HCT116 (cell line): Measurements from ENCODE around the gene CYBB. TPM values are rescaled to one million over a fixed set of nuclear protein-coding genes. Genes with fewer than 3 reads are reported as not detected.

Experiments
- ATAC-seq: fragments of 200-7000 bp; cut with Tn5 transposase; 2 replicates; pipeline ENCODE4 v1.9.1; 2020; ENCODE audit warnings: mild to moderate bottlenecking, moderate library complexity
- BruUV-seq: library from RNA; stranded (reverse); fragments of 400-500 nt; replicated peaks from 2 replicates; lab custom pipeline; 2021; lab: Mats Ljungman, UMichigan
- CTCF ChIA-PET: fragments of 300-600 bp; sonication (Branson Sonifier 250); formaldehyde crosslinking; loops from one replicate; lab custom pipeline; 2021; ENCODE audit warnings: antibody characterized with exemption; lab: Charles Lee
- POLR2A ChIA-PET: fragments of 300-600, 350-600 bp; sonication (Branson Sonifier 250); formaldehyde crosslinking; loops from one replicate; lab custom pipeline; 2021; ENCODE audit warnings: antibody characterized with exemption; lab: Charles Lee
- RAD21 ChIA-PET, 2 experiments: fragments of 300-600 bp; sonication (Branson Sonifier 250); formaldehyde crosslinking; loops; one replicate each; lab custom pipeline; 2023; ENCODE audit warnings: low total read pairs in 2 of 2; ENCODE audit not compliant: uncharacterized antibody in 2 of 2, unreplicated experiment in 2 of 2, low non-redundant PET in 1 of 2; lab: Charles Lee
- DNase-seq: peaks from one replicate; pipeline ENCODE4 v3.0.0-alpha.2; 2010; ENCODE audit warnings: low read depth, low spot score
- H2AFZ ChIP-seq: fragments of 200-600 bp; shearing (Covaris generic), sonication (generic); 2 replicates; pipeline ENCODE4 v1.6.1; 2017; ENCODE audit warnings: low read depth, mixed run types, mixed read lengths, antibody characterized with exemption, low read length; ENCODE audit not compliant: poor library complexity, severe bottlenecking
- H3K27ac ChIP-seq: 2 replicates; pipeline ENCODE4 v1.5.1; 2012; ENCODE audit warnings: low read depth, low read length
- H3K27me3 ChIP-seq: fragments of 200-600 bp; sonication (generic); 2 replicates; pipeline ENCODE4 v1.6.1; 2016; ENCODE audit warnings: mixed run types, low read length, mixed read lengths; ENCODE audit not compliant: insufficient read depth
- H3K36me3 ChIP-seq, 2 experiments: fragments of 200-500 bp in 1 of 2; fragments of 200-600 bp in 1 of 2; sonication (Bioruptor generic) in 1 of 2; sonication (generic) in 1 of 2; 2 replicates each; pipeline versions ENCODE4 v1.5.1 to v1.6.1; 2014 to 2016; ENCODE audit warnings: low read length in 2 of 2, inconsistent platforms in 1 of 2, mixed read lengths in 1 of 2, mixed run types in 1 of 2; ENCODE audit not compliant: insufficient read depth in 2 of 2, control insufficient read depth in 1 of 2
- H3K4me1 ChIP-seq, 2 experiments: fragments of 200-600 bp in 1 of 2; sonication (generic) in 1 of 2; 2 replicates each; pipeline versions ENCODE4 v1.5.1 to v1.6.1; 2012 to 2017; ENCODE audit warnings: low read length in 2 of 2, inconsistent platforms in 1 of 2, mild to moderate bottlenecking in 1 of 2, mixed read lengths in 1 of 2, mixed run types in 1 of 2, moderate library complexity in 1 of 2; ENCODE audit not compliant: insufficient read depth in 2 of 2, control insufficient read depth in 1 of 2
- H3K4me2 ChIP-seq: fragments of 200-600 bp; sonication (generic); 2 replicates; pipeline ENCODE4 v1.6.1; 2017; ENCODE audit warnings: mixed run types, low read length, mixed read lengths
- H3K4me3 ChIP-seq, 2 experiments: fragments of 200-600 bp in 1 of 2; sonication (generic) in 1 of 2; replicated peaks in 1 of 2; 2 replicates each; pipeline ENCODE4 v1.5.1; 2011 to 2016; ENCODE audit warnings: low read length in 2 of 2, control low read depth in 1 of 2, low read depth in 1 of 2, mild to moderate bottlenecking in 1 of 2, mixed read lengths in 1 of 2, mixed run types in 1 of 2
- H3K79me2 ChIP-seq: fragments of 200-600 bp; sonication (generic); 2 replicates; pipeline ENCODE4 v1.6.1; 2017; ENCODE audit warnings: mild to moderate bottlenecking, mixed run types, low read length, moderate library complexity, mixed read lengths; ENCODE audit not compliant: insufficient read depth
- H3K9ac ChIP-seq: fragments of 200-600 bp; sonication (generic); 2 replicates; pipeline ENCODE4 v1.6.1; 2016; ENCODE audit warnings: low read length, mixed read lengths
- H3K9me2 ChIP-seq: fragments of 200-600 bp; sonication (generic), shearing (Covaris generic); 2 replicates; pipeline ENCODE4 v1.6.1; 2017; ENCODE audit warnings: mixed run types, mild to moderate bottlenecking, moderate library complexity; ENCODE audit not compliant: insufficient read depth
- H3K9me3 ChIP-seq, 2 experiments: fragments of 200-500 bp in 1 of 2; fragments of 200-600 bp in 1 of 2; sonication (Bioruptor generic) in 1 of 2; sonication (generic) in 1 of 2; 2 replicates each; pipeline ENCODE4 v1.6.1; 2014 to 2017; ENCODE audit warnings: low read length in 2 of 2, mixed read lengths in 2 of 2, inconsistent platforms in 1 of 2, low read depth in 1 of 2, mild to moderate bottlenecking in 1 of 2, mixed run types in 1 of 2, moderate library complexity in 1 of 2; ENCODE audit not compliant: control insufficient read depth in 1 of 2, insufficient read depth in 1 of 2
- H4K20me1 ChIP-seq: fragments of 200-600 bp; sonication (generic), shearing (Covaris generic); 2 replicates; pipeline ENCODE4 v1.6.1; 2017; ENCODE audit warnings: mixed run types, mild to moderate bottlenecking, moderate library complexity; ENCODE audit not compliant: insufficient read depth
- ATF3 ChIP-seq: IDR thresholded peaks from 2 replicates; pipeline ENCODE4 v1.6.1; 2012
- CBX3 ChIP-seq: IDR thresholded peaks from 2 replicates; pipeline ENCODE4 v1.6.1; 2012; ENCODE audit warnings: low read depth
- CEBPB ChIP-seq: IDR thresholded peaks from 2 replicates; pipeline ENCODE4 v1.6.1; 2012; ENCODE audit warnings: low read depth
- EGR1 ChIP-seq: IDR thresholded peaks from 2 replicates; pipeline ENCODE4 v1.6.1; 2012; ENCODE audit warnings: low read depth
- ELF1 ChIP-seq: IDR thresholded peaks from 2 replicates; pipeline ENCODE4 v1.6.1; 2012; ENCODE audit warnings: low read depth, borderline replicate concordance
- EZH2 ChIP-seq: fragments of 200-600 bp; sonication (generic); IDR thresholded peaks from 2 replicates; pipeline ENCODE4 v1.6.1; 2017; ENCODE audit warnings: antibody characterized with exemption, mixed run types
- EZH2phosphoT487 ChIP-seq: fragments of 200-600 bp; IDR thresholded peaks from 2 replicates; pipeline ENCODE4 v1.6.1; 2018; ENCODE audit warnings: antibody characterized with exemption, borderline replicate concordance
- FOSL1 ChIP-seq: IDR thresholded peaks from 2 replicates; pipeline ENCODE4 v1.6.1; 2012; ENCODE audit warnings: low read depth
- JUND ChIP-seq: IDR thresholded peaks from 2 replicates; pipeline ENCODE4 v1.6.1; 2012
- MAX ChIP-seq: IDR thresholded peaks from 2 replicates; pipeline ENCODE4 v1.6.1; 2012
- SIN3A ChIP-seq: IDR thresholded peaks from 2 replicates; pipeline ENCODE4 v1.6.1; 2012; ENCODE audit warnings: low read depth
- SP1 ChIP-seq: IDR thresholded peaks from 2 replicates; pipeline ENCODE4 v1.6.1; 2012; ENCODE audit warnings: low read depth
- SRF ChIP-seq: IDR thresholded peaks from 2 replicates; pipeline ENCODE4 v1.6.1; 2012; ENCODE audit warnings: low read depth
- TCF7L2 ChIP-seq: IDR thresholded peaks from 2 replicates; pipeline ENCODE4 v1.7.0; 2011; ENCODE audit warnings: borderline replicate concordance, inconsistent platforms; ENCODE audit not compliant: insufficient read depth, insufficient read length; ENCODE audit errors: extremely low read depth
- YY1 ChIP-seq: IDR thresholded peaks from 2 replicates; pipeline ENCODE4 v1.6.1; 2011; ENCODE audit warnings: low read length, low read depth, moderate library complexity, mild to moderate bottlenecking; ENCODE audit not compliant: insufficient replicate concordance; ENCODE audit errors: extremely low read depth
- ZFX ChIP-seq: fragments of 450-650 bp; IDR thresholded peaks from 2 replicates; pipeline ENCODE4 v1.6.1; 2017
- ZNF274 ChIP-seq: fragments of 200-500 bp; sonication (Bioruptor generic); IDR thresholded peaks from 2 replicates; pipeline ENCODE4 v1.6.1; 2014; ENCODE audit warnings: mild to moderate bottlenecking, low read depth, low read length, inconsistent platforms
- intact Hi-C: fragments of 100-400 bp; cut with micrococcal nuclease; formaldehyde crosslinking; loops from 2 replicates; pipeline ENCODE4 v1.10.0; 2022
- total RNA-seq: library from RNA; stranded (reverse); gene quantifications from one replicate; pipeline ENCODE4 v1.2.1, GENCODE V29; 2021; ENCODE audit not compliant: unreplicated experiment
- TF ChIP-seq, protein P1 (sequence below): IDR thresholded peaks from 2 replicates; pipeline ENCODE4 v1.6.1; 2011; ENCODE audit warnings: mild to moderate bottlenecking, low read length, moderate library complexity; ENCODE audit not compliant: insufficient replicate concordance; ENCODE audit errors: extremely low read depth
- TF ChIP-seq, protein P2 (sequence below): IDR thresholded peaks from 2 replicates; pipeline ENCODE4 v1.6.1; 2012; ENCODE audit warnings: low read depth
- TF ChIP-seq, protein P3 (sequence below), 3 experiments: fragments of 200-600 bp in 1 of 3; sonication (generic) in 1 of 3; IDR thresholded peaks in 2 of 3; conservative IDR thresholded peaks in 1 of 3; 2 replicates each; pipeline ENCODE4 v1.5.1; 2012 to 2017; ENCODE audit warnings: low read depth in 2 of 3, low read length in 2 of 3, antibody characterized with exemption in 1 of 3, borderline replicate concordance in 1 of 3, control low read depth in 1 of 3, mild to moderate bottlenecking in 1 of 3, mixed read lengths in 1 of 3, mixed run types in 1 of 3, moderate library complexity in 1 of 3; ENCODE audit not compliant: insufficient read depth in 1 of 3

The CYBB gene
- total RNA-seq, 1 experiment from 2014 or later = 0.59 TPM

GRCh38 chrX:37816766-37817165 lies 36.9 kb downstream of the CYBB start:
- ChIA-PET POLR2A (no interaction called here), CTCF (no interaction called here), RAD21 (no interaction called here)
- H2AFZ ChIP-seq = no peak overlapping the region
- TF ChIP-seq SIN3A (no peak), ELF1 (no peak), ZFX (no peak), MAX (no peak), SP1 (no peak), EGR1 (no peak), CEBPB (no peak), JUND (no peak), FOSL1 (no peak), CBX3 (no peak), ATF3 (no peak), EZH2 (no peak), EZH2phosphoT487 (no peak), TCF7L2 (no peak), ZNF274 (no peak), SRF (no peak), YY1 (no peak)
- TF ChIP-seq, protein P1, sequence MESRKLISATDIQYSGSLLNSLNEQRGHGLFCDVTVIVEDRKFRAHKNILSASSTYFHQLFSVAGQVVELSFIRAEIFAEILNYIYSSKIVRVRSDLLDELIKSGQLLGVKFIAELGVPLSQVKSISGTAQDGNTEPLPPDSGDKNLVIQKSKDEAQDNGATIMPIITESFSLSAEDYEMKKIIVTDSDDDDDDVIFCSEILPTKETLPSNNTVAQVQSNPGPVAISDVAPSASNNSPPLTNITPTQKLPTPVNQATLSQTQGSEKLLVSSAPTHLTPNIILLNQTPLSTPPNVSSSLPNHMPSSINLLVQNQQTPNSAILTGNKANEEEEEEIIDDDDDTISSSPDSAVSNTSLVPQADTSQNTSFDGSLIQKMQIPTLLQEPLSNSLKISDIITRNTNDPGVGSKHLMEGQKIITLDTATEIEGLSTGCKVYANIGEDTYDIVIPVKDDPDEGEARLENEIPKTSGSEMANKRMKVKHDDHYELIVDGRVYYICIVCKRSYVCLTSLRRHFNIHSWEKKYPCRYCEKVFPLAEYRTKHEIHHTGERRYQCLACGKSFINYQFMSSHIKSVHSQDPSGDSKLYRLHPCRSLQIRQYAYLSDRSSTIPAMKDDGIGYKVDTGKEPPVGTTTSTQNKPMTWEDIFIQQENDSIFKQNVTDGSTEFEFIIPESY = no peak
- TF ChIP-seq, protein P2, sequence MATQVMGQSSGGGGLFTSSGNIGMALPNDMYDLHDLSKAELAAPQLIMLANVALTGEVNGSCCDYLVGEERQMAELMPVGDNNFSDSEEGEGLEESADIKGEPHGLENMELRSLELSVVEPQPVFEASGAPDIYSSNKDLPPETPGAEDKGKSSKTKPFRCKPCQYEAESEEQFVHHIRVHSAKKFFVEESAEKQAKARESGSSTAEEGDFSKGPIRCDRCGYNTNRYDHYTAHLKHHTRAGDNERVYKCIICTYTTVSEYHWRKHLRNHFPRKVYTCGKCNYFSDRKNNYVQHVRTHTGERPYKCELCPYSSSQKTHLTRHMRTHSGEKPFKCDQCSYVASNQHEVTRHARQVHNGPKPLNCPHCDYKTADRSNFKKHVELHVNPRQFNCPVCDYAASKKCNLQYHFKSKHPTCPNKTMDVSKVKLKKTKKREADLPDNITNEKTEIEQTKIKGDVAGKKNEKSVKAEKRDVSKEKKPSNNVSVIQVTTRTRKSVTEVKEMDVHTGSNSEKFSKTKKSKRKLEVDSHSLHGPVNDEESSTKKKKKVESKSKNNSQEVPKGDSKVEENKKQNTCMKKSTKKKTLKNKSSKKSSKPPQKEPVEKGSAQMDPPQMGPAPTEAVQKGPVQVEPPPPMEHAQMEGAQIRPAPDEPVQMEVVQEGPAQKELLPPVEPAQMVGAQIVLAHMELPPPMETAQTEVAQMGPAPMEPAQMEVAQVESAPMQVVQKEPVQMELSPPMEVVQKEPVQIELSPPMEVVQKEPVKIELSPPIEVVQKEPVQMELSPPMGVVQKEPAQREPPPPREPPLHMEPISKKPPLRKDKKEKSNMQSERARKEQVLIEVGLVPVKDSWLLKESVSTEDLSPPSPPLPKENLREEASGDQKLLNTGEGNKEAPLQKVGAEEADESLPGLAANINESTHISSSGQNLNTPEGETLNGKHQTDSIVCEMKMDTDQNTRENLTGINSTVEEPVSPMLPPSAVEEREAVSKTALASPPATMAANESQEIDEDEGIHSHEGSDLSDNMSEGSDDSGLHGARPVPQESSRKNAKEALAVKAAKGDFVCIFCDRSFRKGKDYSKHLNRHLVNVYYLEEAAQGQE = no peak
- TF ChIP-seq, protein P3, sequence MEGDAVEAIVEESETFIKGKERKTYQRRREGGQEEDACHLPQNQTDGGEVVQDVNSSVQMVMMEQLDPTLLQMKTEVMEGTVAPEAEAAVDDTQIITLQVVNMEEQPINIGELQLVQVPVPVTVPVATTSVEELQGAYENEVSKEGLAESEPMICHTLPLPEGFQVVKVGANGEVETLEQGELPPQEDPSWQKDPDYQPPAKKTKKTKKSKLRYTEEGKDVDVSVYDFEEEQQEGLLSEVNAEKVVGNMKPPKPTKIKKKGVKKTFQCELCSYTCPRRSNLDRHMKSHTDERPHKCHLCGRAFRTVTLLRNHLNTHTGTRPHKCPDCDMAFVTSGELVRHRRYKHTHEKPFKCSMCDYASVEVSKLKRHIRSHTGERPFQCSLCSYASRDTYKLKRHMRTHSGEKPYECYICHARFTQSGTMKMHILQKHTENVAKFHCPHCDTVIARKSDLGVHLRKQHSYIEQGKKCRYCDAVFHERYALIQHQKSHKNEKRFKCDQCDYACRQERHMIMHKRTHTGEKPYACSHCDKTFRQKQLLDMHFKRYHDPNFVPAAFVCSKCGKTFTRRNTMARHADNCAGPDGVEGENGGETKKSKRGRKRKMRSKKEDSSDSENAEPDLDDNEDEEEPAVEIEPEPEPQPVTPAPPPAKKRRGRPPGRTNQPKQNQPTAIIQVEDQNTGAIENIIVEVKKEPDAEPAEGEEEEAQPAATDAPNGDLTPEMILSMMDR (IDR thresholded peaks at IDR 0.05 in 2 of 3, conservative IDR thresholded peaks at IDR 0.05 in 1 of 3; ENCODE audit: borderline replicate concordance in 1 of 3, insufficient read depth in 1 of 3, low read depth in 2 of 3, low read length in 2 of 3) = no peak
- H3K27me3 ChIP-seq = no peaks in the 10 kb centered on the region
- H3K9me3 ChIP-seq = no peaks in the 10 kb centered on the region
- no peak overlapping the region for H3K4me2 ChIP-seq
- no peak for ATAC-seq
- no peak overlapping the region for H3K4me3 ChIP-seq
- no TSS peak for BruUV-seq
- H3K36me3 ChIP-seq = no peaks in the 10 kb centered on the region
- no peak for DNase-seq
- no peaks in the 10 kb centered on the region for H3K4me1 ChIP-seq
- no peaks in the 10 kb centered on the region for H3K9me2 ChIP-seq
- no peak overlapping the region for H3K9ac ChIP-seq
- intact Hi-C loops = no loop called here
- H3K79me2 ChIP-seq = no peaks in the 10 kb centered on the region
- H3K27ac ChIP-seq = no peak overlapping the region
- no peaks in the 10 kb centered on the region for H4K20me1 ChIP-seq
